SU-DHL-6 (cell line): Measurements from ENCODE around the gene BCDIN3D.

ENCODE experiments used
- H2AFZ ChIP-seq: fragments of 200-600 bp; sonication (generic); 2 replicates; pipeline ENCODE4 v1.6.1; 2014; ENCODE audit warnings: low read depth, mild to moderate bottlenecking, moderate library complexity, mixed read lengths, antibody characterized with exemption, low read length; ENCODE audit not compliant: severe bottlenecking
- H3F3A ChIP-seq: fragments of 200-600 bp; shearing (Covaris generic); 2 replicates; pipeline ENCODE4 v1.6.0; 2016; ENCODE audit warnings: antibody characterized with exemption, mild to moderate bottlenecking; ENCODE audit not compliant: insufficient read depth
- H3K27ac ChIP-seq: fragments of 200-600 bp; sonication (generic); 2 replicates; pipeline ENCODE4 v1.5.1; 2016; ENCODE audit warnings: low read depth, mild to moderate bottlenecking, low read length, moderate library complexity, mixed read lengths
- H3K27me3 ChIP-seq: fragments of 200-600 bp; sonication (generic), shearing (Covaris generic); 2 replicates; pipeline ENCODE4 v1.6.0; 2014; ENCODE audit warnings: mild to moderate bottlenecking, low read length
- H3K36me3 ChIP-seq: fragments of 200-600 bp; sonication (generic); 2 replicates; pipeline ENCODE4 v1.6.1; 2014; ENCODE audit warnings: mild to moderate bottlenecking, low read length, mixed read lengths
- H3K4me2 ChIP-seq: fragments of 300-600, 200-600 bp; shearing (Covaris generic), sonication (generic); 2 replicates; pipeline ENCODE4 v1.6.0; 2014; ENCODE audit warnings: low read length, low read depth, mild to moderate bottlenecking; ENCODE audit not compliant: poor library complexity, severe bottlenecking
- H3K4me3 ChIP-seq: fragments of 200-600 bp; sonication (generic); 2 replicates; pipeline ENCODE4 v1.5.1; 2014; ENCODE audit warnings: antibody characterized with exemption, low read length, mild to moderate bottlenecking, mixed read lengths; ENCODE audit not compliant: insufficient read depth, poor library complexity, severe bottlenecking
- H3K79me2 ChIP-seq: fragments of 200-600 bp; sonication (generic); 2 replicates; pipeline ENCODE4 v1.6.1; 2014; ENCODE audit warnings: mild to moderate bottlenecking, low read length, moderate library complexity; ENCODE audit not compliant: insufficient read depth
- H3K9ac ChIP-seq: fragments of 200-600 bp; sonication (generic); 2 replicates; pipeline ENCODE4 v1.7.0; 2014; ENCODE audit warnings: mild to moderate bottlenecking, low read length
- H3K9me2 ChIP-seq: fragments of 200-600 bp; sonication (generic); replicated peaks from 2 replicates; pipeline ENCODE4 v1.6.1; 2014; ENCODE audit warnings: low read length; ENCODE audit not compliant: insufficient read depth
- H3K9me3 ChIP-seq: fragments of 200-600 bp; sonication (generic); 2 replicates; pipeline ENCODE4 v1.6.1; 2014; ENCODE audit warnings: low read length, mixed read lengths; ENCODE audit not compliant: insufficient read depth
- H4K20me1 ChIP-seq: fragments of 200-600 bp; sonication (generic); 2 replicates; pipeline ENCODE4 v1.6.1; 2014; ENCODE audit warnings: low read depth, mild to moderate bottlenecking, antibody characterized with exemption, low read length, moderate library complexity, mixed read lengths
- EZH2phosphoT487 ChIP-seq: fragments of 200-600 bp; sonication (generic), shearing (Covaris generic); conservative IDR thresholded peaks from 2 replicates; pipeline ENCODE4 v1.6.1; 2018; ENCODE audit warnings: mild to moderate bottlenecking, antibody characterized with exemption, low read length, moderate library complexity, mixed read lengths
- TF ChIP-seq, protein P1 (sequence below): fragments of 200-600 bp; sonication (generic); IDR thresholded peaks from one replicate; pipeline ENCODE4 v1.5.1; 2017; ENCODE audit warnings: antibody characterized with exemption, mild to moderate bottlenecking, low read length, moderate library complexity; ENCODE audit not compliant: insufficient read depth, poor library complexity, severe bottlenecking

Gene BCDIN3D

DNA sequence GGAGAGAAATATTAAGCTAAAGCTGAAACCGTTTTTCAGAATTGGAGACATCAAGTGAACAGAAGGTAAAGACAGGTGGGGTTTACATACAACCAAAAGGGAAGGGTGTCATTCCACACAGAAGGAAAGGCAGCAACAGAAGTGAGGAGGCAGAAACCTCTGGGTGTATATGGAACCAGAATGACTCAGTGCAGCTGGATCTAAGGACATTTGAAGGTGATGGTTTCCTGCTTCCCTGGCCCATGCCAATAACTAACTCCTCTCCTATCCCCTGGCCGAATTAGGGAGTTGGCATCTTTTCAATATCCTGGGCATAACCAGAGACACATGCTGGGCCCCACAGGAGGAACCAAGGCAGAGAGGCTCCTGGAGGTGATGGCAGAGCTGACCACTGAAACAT is 23.1 kb downstream of the BCDIN3D start:
- no peak overlapping the region for H3K4me2 ChIP-seq
- H3K27ac ChIP-seq = no peak overlapping the region
- no peaks in the 10 kb centered on the region for H3K9me2 ChIP-seq
- no peaks in the 10 kb centered on the region for H3K79me2 ChIP-seq
- H3K27me3 ChIP-seq = no peaks in the 10 kb centered on the region
- H3K9ac ChIP-seq = no peak overlapping the region
- H3F3A ChIP-seq = no peaks in the 10 kb centered on the region
- H3K36me3 ChIP-seq = no peaks in the 10 kb centered on the region
- no peaks in the 10 kb centered on the region for H3K9me3 ChIP-seq
- H2AFZ ChIP-seq = no peak overlapping the region
- no peaks in the 10 kb centered on the region for H4K20me1 ChIP-seq
- no peak overlapping the region for H3K4me3 ChIP-seq
- TF ChIP-seq, protein P1, sequence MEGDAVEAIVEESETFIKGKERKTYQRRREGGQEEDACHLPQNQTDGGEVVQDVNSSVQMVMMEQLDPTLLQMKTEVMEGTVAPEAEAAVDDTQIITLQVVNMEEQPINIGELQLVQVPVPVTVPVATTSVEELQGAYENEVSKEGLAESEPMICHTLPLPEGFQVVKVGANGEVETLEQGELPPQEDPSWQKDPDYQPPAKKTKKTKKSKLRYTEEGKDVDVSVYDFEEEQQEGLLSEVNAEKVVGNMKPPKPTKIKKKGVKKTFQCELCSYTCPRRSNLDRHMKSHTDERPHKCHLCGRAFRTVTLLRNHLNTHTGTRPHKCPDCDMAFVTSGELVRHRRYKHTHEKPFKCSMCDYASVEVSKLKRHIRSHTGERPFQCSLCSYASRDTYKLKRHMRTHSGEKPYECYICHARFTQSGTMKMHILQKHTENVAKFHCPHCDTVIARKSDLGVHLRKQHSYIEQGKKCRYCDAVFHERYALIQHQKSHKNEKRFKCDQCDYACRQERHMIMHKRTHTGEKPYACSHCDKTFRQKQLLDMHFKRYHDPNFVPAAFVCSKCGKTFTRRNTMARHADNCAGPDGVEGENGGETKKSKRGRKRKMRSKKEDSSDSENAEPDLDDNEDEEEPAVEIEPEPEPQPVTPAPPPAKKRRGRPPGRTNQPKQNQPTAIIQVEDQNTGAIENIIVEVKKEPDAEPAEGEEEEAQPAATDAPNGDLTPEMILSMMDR = no peak
- TF ChIP-seq EZH2phosphoT487 = no peak

DNA sequence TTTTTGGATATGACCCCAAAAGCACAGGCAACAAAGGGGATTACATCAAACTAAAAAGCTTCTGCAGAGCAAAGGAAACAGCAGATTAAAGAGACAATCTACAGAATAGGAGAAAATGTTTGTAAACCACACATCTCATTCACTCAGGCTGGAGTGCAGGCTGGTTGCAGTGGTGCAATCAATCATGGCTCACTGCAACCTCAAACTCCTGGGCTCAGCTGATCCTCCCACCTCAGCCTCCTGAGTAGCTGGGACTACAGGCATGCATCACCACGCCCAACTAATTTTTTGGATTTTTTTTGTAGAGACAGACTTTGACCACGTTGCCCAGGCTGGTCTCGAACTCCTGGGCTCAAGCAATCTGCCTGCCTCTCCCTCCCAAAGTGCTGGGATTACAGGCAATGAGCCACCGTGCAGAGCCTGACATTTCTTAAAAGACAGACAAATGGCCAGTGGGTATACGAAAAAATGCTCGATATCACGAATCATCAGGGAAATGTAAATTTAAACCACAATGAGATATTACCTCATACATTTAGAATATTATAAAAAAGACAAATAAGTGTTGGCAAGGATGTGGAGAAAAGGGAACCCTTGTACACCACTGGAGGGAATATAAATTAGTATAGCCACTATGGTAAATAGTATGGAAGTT is 24.5 kb downstream of the BCDIN3D start:
- no peak overlapping the region for H2AFZ ChIP-seq
- no peaks in the 10 kb centered on the region for H3K36me3 ChIP-seq
- no peak for TF ChIP-seq EZH2phosphoT487
- TF ChIP-seq, protein P1 = no peak
- no peak overlapping the region for H3K4me3 ChIP-seq
- H3K4me2 ChIP-seq = no peak overlapping the region
- H3K27ac ChIP-seq = no peak overlapping the region
- no peaks in the 10 kb centered on the region for H3K9me2 ChIP-seq
- H3K27me3 ChIP-seq = no peaks in the 10 kb centered on the region
- H4K20me1 ChIP-seq = no peaks in the 10 kb centered on the region
- no peaks in the 10 kb centered on the region for H3K9me3 ChIP-seq
- H3F3A ChIP-seq = no peaks in the 10 kb centered on the region
- no peaks in the 10 kb centered on the region for H3K79me2 ChIP-seq
- H3K9ac ChIP-seq = no peak overlapping the region

DNA sequence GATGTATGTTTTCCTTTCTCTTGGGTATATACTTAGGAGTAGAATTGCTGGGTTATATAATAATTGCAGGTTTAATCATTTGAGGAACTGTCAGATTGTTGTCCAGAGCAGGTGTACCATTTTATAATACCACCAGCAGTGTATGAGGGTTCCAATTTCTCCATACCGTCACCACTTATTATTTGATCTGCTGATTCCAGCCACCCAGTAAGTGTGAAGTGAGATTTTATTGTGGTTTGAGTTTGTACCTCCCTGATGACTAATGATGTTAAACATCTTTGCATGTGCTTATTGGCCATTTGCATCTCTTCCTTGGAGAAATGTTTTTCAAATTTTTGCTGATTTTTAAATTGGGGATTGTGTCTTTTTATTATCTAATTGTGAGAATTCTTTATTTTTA is 29.8 kb downstream of the BCDIN3D start:
- Histone ChIP-seq H4K20me1 (no peaks in the 10 kb centered on the region), H3K4me3 (no peak overlapping the region), H3K4me2 (no peak overlapping the region), H3K9me2 (no peaks in the 10 kb centered on the region), H3K36me3 (no peaks in the 10 kb centered on the region), H2AFZ (no peak overlapping the region), H3K27ac (no peak overlapping the region), H3K27me3 (no peaks in the 10 kb centered on the region), H3K9ac (no peak overlapping the region), H3K79me2 (no peaks in the 10 kb centered on the region), H3K9me3 (no peaks in the 10 kb centered on the region), H3F3A (no peaks in the 10 kb centered on the region)
- TF ChIP-seq, protein P1 = no peak
- no peak for TF ChIP-seq EZH2phosphoT487
